IPS-11a (cell line): ENCODE results near the gene ADAM23.

Experiments
- H3K4me3 ChIP-seq: one replicate; pipeline ENCODE4 v1.5.1; 2013; ENCODE audit warnings: low read depth, low read length, control low read depth

ADAM23 gene

GRCh38 chr2:206639636-206640035 is 196.3 kb downstream of the ADAM23 start:
- no peak overlapping the region for H3K4me3 ChIP-seq

- H3K4me3 ChIP-seq = no peak overlapping the region
Measured at GRCh38 chr2:206641226-206641625, 197.9 kb downstream of the ADAM23 start.

GRCh38 chr2:206642075-206643025 is 199.0 kb downstream of the ADAM23 start, which contains the start of gene FAM237A:
TSS of gene FAM237A (plus strand) at chr2:206642487. CDS start at chr2:206644237, 1,750 bp downstream.
- peak within 1 kb of the TSS; percentile 58 for H3K4me3 ChIP-seq

- H3K4me3 ChIP-seq = no peak overlapping the region
Measured at GRCh38 chr2:206647985-206648384, 204.7 kb downstream of the ADAM23 start.

GRCh38 chr2:206657087-206657486 is 213.8 kb downstream of the ADAM23 start:
- no peak overlapping the region for H3K4me3 ChIP-seq

- H3K4me3 ChIP-seq = no peak overlapping the region
Measured at GRCh38 chr2:206665251-206665650, 221.9 kb downstream of the ADAM23 start.
